ENCODE results near the gene GPANK1.

DNA sequence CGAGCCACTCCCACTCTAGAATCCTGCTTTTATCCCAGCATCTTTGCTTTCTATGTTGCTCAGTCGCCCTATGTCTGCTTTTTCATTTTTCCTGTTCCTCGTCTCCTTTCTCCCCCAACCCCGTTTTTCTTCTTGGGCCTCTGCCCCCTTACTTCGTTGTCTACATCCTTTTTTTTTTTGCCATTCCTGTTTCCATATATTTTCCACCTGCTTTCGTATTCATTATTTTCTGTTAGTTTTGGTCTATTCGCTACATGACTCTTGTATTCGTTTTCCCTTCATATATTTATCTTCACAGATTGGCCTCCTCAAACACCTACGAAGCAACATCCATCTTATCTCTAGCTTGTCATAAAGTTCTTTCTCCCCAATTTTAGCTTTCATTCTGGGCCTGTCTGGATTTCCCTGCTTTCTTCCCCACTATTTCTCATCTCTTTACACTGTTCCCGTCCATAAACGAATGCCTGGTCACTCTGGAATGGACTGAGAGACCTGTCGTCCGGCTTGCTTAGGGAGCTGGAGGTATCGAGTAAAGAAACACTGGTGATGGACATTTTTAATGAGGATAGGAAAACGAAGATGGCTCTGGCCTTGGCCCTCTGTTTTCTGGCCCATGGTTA is 43.4 kb downstream of the GPANK1 start:
- TF ChIP-seq, protein P1, sequence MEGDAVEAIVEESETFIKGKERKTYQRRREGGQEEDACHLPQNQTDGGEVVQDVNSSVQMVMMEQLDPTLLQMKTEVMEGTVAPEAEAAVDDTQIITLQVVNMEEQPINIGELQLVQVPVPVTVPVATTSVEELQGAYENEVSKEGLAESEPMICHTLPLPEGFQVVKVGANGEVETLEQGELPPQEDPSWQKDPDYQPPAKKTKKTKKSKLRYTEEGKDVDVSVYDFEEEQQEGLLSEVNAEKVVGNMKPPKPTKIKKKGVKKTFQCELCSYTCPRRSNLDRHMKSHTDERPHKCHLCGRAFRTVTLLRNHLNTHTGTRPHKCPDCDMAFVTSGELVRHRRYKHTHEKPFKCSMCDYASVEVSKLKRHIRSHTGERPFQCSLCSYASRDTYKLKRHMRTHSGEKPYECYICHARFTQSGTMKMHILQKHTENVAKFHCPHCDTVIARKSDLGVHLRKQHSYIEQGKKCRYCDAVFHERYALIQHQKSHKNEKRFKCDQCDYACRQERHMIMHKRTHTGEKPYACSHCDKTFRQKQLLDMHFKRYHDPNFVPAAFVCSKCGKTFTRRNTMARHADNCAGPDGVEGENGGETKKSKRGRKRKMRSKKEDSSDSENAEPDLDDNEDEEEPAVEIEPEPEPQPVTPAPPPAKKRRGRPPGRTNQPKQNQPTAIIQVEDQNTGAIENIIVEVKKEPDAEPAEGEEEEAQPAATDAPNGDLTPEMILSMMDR (conservative IDR thresholded peaks at IDR 0.05): no peak
- TF ChIP-seq EZH2 (IDR thresholded peaks at IDR 0.05; ENCODE audit: low read depth): no peak
